Measurements from ENCODE around the gene DBET.
"Not testable (repeated sequence)": the region's sequence is repeated elsewhere in the genome, so short reads cannot be mapped to it uniquely, and the experiment has no call there.

DBET gene

GRCh38 chr4:190107766-190108485, 43.6 kb downstream of the DBET start:
- H3K27me3 ChIP-seq (ENCODE audit: control insufficient read depth in 1 of 2, insufficient read depth in 2 of 2, low read length in 2 of 2); H3K36me3 ChIP-seq (ENCODE audit: control insufficient read depth in 1 of 2, insufficient read depth in 2 of 2, low read length in 2 of 2): not testable (repeated sequence)
- H3K9me3 ChIP-seq (ENCODE audit: control insufficient read depth in 1 of 2, low read length in 2 of 2), result peaks cover 0 to 10% of the 10 kb centered on the region in 2 donors

GRCh38 chr4:190108756-190109155, 44.5 kb downstream of the DBET start:
- peaks cover 0 to 10% of the 10 kb centered on the region in 2 donors for H3K9me3 ChIP-seq (ENCODE audit: control insufficient read depth in 1 of 2, low read length in 2 of 2)
- H3K4me3 ChIP-seq (ENCODE audit: low read depth in 1 of 2, low read length in 2 of 2); H3K36me3 ChIP-seq (ENCODE audit: control insufficient read depth in 1 of 2, insufficient read depth in 2 of 2, low read length in 2 of 2); H3K4me1 ChIP-seq (ENCODE audit: control insufficient read depth in 1 of 2, insufficient read depth in 2 of 2, low read length in 2 of 2); H3K27me3 ChIP-seq (ENCODE audit: control insufficient read depth in 1 of 2, insufficient read depth in 2 of 2, low read length in 2 of 2); H3K9ac ChIP-seq (ENCODE audit: low read depth in 1 of 2, low read length in 2 of 2); H3K27ac ChIP-seq (ENCODE audit: low read depth, low read length): not testable (repeated sequence)

More at GRCh38 chr4:190107766-190108485, 43.6 kb downstream of the DBET start:
- H3K27ac ChIP-seq (ENCODE audit: low read depth, low read length); H3K9ac ChIP-seq (ENCODE audit: low read depth in 1 of 2, low read length in 2 of 2); H3K4me1 ChIP-seq (ENCODE audit: control insufficient read depth in 1 of 2, insufficient read depth in 2 of 2, low read length in 2 of 2); H3K4me3 ChIP-seq (ENCODE audit: low read depth in 1 of 2, low read length in 2 of 2): not testable (repeated sequence)

DNA sequence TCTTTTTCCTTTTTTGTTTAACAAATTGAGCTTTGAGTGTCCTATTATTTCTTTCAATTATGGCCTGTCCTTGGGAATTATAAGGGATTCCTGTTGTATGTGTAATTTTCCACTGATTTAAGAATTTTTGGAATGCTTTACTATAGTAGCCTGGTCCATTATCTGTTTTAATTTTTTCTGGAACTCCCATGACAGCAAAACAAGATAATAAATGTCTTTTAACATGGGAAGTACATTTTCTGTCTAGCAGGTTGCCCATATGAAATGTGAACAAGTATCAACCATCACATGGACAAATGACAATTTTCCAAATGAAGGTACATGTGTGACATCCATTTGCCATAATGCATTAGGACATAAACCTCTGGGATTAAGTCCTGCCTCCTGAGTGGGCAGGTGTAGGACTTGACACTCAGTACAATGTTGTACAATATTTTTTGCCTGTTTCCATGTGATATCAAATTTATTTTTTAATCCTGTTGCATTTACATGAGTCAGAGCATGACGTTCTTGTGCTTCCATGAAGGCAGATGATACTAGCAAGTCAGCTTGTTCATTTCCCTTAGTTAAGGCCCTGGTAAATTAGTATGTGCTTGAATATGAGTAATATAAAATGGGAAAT, 45.2 kb downstream of the DBET start:
- H3K9ac ChIP-seq (ENCODE audit: low read depth in 1 of 2, low read length in 2 of 2); H3K4me3 ChIP-seq (ENCODE audit: low read depth in 1 of 2, low read length in 2 of 2); H3K4me1 ChIP-seq (ENCODE audit: control insufficient read depth in 1 of 2, insufficient read depth in 2 of 2, low read length in 2 of 2); H3K36me3 ChIP-seq (ENCODE audit: control insufficient read depth in 1 of 2, insufficient read depth in 2 of 2, low read length in 2 of 2); H3K27ac ChIP-seq (ENCODE audit: low read depth, low read length); H3K27me3 ChIP-seq (ENCODE audit: control insufficient read depth in 1 of 2, insufficient read depth in 2 of 2, low read length in 2 of 2): not testable (repeated sequence)
- peaks cover 0 to 10% of the 10 kb centered on the region in 2 donors for H3K9me3 ChIP-seq (ENCODE audit: control insufficient read depth in 1 of 2, low read length in 2 of 2)

DNA sequence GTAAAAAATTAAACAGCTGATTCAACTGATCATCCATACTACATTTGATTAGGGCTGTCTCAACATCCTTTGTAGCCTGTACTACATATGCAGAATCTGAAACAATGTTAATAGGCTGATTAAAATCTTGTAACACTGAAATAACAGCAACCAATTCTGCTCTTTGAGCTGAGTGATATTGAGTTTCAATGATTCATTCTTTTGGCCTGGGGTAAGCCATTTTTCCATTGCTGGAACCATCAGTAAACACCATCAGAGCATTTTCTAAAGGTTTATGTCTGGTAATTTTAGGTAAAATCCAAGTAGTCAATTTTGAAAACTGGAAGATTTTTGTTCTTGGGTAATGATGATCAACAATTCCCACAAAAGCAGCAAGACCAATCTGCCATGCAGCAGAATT, 45.7 kb downstream of the DBET start:
- H3K36me3 ChIP-seq (ENCODE audit: control insufficient read depth in 1 of 2, insufficient read depth in 2 of 2, low read length in 2 of 2); H3K9ac ChIP-seq (ENCODE audit: low read depth in 1 of 2, low read length in 2 of 2); H3K27me3 ChIP-seq (ENCODE audit: control insufficient read depth in 1 of 2, insufficient read depth in 2 of 2, low read length in 2 of 2); H3K4me1 ChIP-seq (ENCODE audit: control insufficient read depth in 1 of 2, insufficient read depth in 2 of 2, low read length in 2 of 2); H3K4me3 ChIP-seq (ENCODE audit: low read depth in 1 of 2, low read length in 2 of 2); H3K27ac ChIP-seq (ENCODE audit: low read depth, low read length): not testable (repeated sequence)
- H3K9me3 ChIP-seq (ENCODE audit: control insufficient read depth in 1 of 2, low read length in 2 of 2), result peaks cover 0 to 10% of the 10 kb centered on the region in 2 donors

DNA sequence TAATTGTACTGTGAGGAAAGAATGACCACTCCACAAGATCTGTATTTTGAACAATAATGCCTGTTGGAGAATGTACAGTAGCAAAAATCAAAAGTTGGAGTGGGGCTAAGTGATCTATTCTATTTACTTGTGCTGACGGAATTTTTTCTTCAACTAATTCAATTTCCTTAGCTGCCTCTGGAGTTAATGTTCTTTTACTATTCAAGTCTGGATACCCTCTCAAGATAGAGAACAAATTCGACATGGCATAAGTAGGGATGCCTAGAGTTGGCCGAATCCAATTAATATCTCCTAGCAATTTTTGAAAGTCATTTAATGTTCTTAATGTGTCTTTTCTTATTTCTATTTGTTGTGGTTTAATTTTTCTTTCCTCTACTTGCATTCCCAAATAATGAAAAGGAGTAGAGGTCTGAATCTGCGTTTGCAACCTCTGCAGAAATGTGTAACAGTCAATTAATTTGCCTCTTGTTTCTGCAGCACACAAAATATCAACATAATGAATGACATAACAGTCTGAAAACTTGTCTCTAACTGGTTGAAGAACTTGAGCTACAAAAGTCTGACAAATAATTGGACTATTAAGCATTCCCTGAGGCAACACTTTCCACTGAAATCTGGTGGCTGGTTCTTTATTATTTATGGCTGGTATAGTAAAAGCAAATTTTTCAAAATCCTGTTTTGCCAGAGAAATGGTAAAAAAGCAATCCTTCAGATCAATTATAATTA, 46.4 kb downstream of the DBET start:
- not testable (repeated sequence) for H3K4me3 ChIP-seq (ENCODE audit: low read depth in 1 of 2, low read length in 2 of 2); H3K27ac ChIP-seq (ENCODE audit: low read depth, low read length); H3K9ac ChIP-seq (ENCODE audit: low read depth in 1 of 2, low read length in 2 of 2); H3K27me3 ChIP-seq (ENCODE audit: control insufficient read depth in 1 of 2, insufficient read depth in 2 of 2, low read length in 2 of 2); H3K4me1 ChIP-seq (ENCODE audit: control insufficient read depth in 1 of 2, insufficient read depth in 2 of 2, low read length in 2 of 2); H3K36me3 ChIP-seq (ENCODE audit: control insufficient read depth in 1 of 2, insufficient read depth in 2 of 2, low read length in 2 of 2)
- H3K9me3 ChIP-seq (ENCODE audit: control insufficient read depth in 1 of 2, low read length in 2 of 2), result peaks cover 0 to 10% of the 10 kb centered on the region in 2 donors

GRCh38 chr4:190112879-190113278, 48.6 kb downstream of the DBET start:
- H3K9me3 ChIP-seq (ENCODE audit: control insufficient read depth in 1 of 2, low read length in 2 of 2); H3K27ac ChIP-seq (ENCODE audit: low read depth, low read length); H3K9ac ChIP-seq (ENCODE audit: low read depth in 1 of 2, low read length in 2 of 2); H3K4me3 ChIP-seq (ENCODE audit: low read depth in 1 of 2, low read length in 2 of 2); H3K27me3 ChIP-seq (ENCODE audit: control insufficient read depth in 1 of 2, insufficient read depth in 2 of 2, low read length in 2 of 2); H3K4me1 ChIP-seq (ENCODE audit: control insufficient read depth in 1 of 2, insufficient read depth in 2 of 2, low read length in 2 of 2); H3K36me3 ChIP-seq (ENCODE audit: control insufficient read depth in 1 of 2, insufficient read depth in 2 of 2, low read length in 2 of 2): not testable (repeated sequence)

GRCh38 chr4:190114991-190115390, 50.7 kb downstream of the DBET start:
- H3K36me3 ChIP-seq (ENCODE audit: control insufficient read depth in 1 of 2, insufficient read depth in 2 of 2, low read length in 2 of 2); H3K4me1 ChIP-seq (ENCODE audit: control insufficient read depth in 1 of 2, insufficient read depth in 2 of 2, low read length in 2 of 2); H3K27ac ChIP-seq (ENCODE audit: low read depth, low read length); H3K9ac ChIP-seq (ENCODE audit: low read depth in 1 of 2, low read length in 2 of 2); H3K4me3 ChIP-seq (ENCODE audit: low read depth in 1 of 2, low read length in 2 of 2); H3K9me3 ChIP-seq (ENCODE audit: control insufficient read depth in 1 of 2, low read length in 2 of 2); H3K27me3 ChIP-seq (ENCODE audit: control insufficient read depth in 1 of 2, insufficient read depth in 2 of 2, low read length in 2 of 2): not testable (repeated sequence)
